Cardiac septum (tissue), 1 donor: ENCODE measurements around the gene MPP7. TPM values are rescaled to one million over a fixed set of nuclear protein-coding genes. Genes with fewer than 3 reads are reported as not detected.

Experiments used
- DNase-seq: peaks from one replicate; pipeline ENCODE4 v3.0.0-alpha.2; 2020; ENCODE audit warnings: low spot score
- intact Hi-C: fragments of 100-400 bp; cut with DNase I; formaldehyde crosslinking; loops from one replicate; pipeline ENCODE4 v1.14.0; 2022
- total RNA-seq: library from RNA; stranded (reverse); fragmentation: NEBNext Ultra II Directional; extraction: Animal tissue kit (Norgen Biotek cat#: 25700); gene quantifications from one replicate; pipeline ENCODE4 v1.2.1, GENCODE V29; 2021
- donor health status: DM: no; HTN: no; CAD: no.

MPP7 gene
- total RNA-seq, 1 donor from 2014 or later = 13.1 TPM

DNA sequence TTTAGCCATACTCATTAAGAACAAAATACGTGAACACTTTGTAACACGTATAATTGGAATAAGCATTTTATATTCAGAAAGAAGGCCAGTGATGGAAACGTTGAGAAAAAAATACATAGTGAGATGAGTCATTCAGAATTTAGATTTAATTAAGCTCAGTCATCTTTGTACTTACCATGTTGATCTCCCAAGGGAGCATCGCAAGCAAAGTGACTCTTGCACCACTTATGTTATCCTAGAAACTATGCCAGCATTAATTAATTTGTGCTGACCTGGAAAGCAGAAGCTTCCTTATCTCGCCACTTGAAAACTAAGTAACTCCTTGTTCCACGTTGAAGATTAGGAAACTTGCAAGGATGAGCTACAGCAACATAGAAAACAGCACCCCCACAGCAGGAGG, 9.7 kb upstream of the MPP7 start:
- DNase-seq = no peak
- intact Hi-C loops = no loop called here

DNA sequence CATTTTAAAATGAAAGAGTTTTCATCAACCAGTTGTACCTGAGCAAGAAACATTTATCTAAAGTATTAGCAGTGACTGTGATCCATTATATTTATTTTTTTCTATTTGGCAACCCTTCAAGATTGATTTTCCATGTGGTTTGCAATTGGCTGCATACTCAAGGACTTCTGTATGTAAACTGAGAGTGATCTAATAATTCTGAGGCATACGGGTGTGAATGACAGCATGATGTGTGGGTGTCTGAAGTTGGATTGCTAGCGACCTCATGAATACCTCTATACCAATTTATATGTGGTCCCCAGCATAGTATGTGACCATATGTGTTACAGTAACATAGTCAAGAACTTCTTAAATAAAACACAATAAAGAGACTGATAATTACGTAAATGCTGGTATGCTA, 8.2 kb upstream of the MPP7 start:
- intact Hi-C loops = no loop called here
- no peak for DNase-seq

DNA sequence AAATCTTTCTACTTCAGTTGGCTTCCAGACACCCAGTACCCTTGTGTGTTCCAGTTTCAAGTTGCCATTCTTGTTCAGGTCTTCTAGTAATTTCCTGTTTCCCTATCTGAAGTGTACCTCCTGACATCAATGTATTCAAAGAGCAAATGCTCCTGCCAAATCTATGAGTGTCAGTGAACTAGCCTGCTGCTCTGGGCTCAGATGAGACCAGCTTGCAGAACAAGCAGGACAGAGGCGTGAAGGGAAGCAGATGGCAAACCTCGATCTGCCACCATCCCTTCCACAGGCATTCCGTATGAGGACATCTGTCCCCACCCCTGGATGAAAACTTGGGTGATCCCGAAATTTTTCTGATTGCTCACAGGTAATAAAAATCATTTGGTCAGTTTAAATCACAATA, 4.4 kb upstream of the MPP7 start:
- DNase-seq = no peak
- intact Hi-C loops = no loop called here

DNA sequence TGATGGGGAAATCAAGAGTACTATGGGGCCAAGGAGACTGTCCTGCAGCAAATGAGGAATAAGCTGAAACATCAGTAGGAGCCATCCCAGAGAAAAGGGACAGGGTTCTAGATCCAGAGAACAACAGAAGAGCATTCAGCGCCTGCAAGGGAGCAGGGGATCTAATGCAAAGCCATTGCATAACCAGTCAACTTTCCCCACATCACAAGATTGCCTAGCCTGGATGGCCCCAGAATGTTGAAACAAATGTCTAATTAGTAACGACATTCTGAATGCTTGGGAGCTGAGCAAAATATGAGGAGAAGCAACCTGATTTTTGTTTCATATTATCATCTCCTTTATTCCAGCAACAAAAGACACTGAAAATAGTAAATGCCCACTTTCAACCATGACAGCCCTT, 2.7 kb upstream of the MPP7 start:
- no peak for DNase-seq
- intact Hi-C loops = no loop called here

DNA sequence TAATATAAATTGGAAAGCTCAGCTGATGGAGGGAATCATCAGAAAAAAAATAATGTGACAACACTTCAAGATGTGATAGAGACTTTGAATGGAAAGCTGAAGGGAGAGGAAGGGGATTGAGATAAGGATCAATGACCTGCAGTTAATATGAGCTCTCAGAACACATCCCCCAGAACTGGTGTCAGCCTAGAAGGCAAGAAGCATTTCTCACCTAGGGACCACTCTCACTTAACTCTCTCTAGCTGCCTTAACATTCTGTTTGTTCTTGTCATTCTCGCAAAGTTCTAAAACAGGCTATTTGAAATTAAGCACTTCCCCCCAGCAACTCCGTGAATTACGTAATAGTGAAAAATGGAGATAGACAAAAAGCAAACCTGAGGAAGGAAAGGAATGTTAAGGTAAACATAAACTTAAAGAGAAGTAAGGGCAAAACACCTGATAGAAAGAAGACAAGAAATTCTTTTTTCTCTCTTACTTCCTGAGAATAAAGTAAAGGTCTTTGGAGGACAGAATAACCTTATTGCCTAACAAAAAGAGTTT, 1.2 kb upstream of the MPP7 start:
- DNase-seq = no peak
- intact Hi-C loops = no loop called here

DNA sequence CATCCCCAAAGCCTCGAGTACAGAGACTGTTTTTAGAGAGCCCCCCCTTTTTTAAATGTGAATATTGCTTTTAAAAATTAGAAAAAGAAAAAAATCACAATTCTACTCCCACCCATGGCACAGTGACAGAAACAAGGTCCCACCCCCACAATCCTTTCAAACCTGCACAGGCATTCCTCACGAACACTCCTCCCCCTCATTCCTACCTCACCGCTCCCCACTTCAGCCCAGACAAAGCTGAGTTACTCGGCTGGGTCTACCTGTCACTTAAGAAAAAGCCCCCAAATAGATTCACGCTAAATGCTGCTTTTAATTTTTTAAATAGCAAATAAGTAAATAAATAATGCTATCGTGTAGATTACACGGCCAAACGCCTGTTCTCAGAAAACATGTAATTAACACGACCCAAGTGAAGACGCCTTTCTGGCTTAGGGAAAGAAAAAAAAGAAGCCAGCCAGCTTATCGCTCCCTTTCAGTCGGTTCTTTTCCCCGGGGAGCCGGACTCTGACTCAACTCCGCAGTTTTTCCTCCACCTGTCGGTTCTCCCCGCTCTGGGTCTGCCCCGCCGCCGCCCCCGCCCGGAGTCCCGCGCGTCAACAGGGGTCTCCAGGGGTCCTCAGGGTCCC, 739 bp downstream of the MPP7 start:
- intact Hi-C loops = loop anchor here (1.0 kb wide), 1 partner anchor 80 kb away; no protein-coding TSS in a partner anchor
- DNase-seq = no peak

DNA sequence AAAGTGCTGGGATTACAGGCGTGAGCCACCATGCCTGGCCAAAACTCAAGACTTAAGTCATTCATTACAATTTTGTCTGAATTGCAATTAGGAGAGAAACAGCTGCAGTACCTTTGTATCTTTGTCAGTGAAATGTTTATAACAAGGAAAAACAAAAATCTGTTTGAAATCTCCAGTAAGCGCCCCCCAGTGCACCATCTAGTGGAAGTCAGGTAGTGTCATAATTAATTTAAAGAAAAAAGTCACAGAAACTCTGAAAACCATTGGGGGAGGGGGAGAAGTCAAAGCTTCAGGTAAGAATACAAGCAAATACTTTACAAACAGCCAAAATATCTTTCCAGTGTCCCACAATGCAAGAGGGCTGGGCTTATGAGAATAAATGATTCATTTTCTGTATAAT, 2.8 kb downstream of the MPP7 start:
- DNase-seq = no peak
- intact Hi-C loops = no loop called here

DNA sequence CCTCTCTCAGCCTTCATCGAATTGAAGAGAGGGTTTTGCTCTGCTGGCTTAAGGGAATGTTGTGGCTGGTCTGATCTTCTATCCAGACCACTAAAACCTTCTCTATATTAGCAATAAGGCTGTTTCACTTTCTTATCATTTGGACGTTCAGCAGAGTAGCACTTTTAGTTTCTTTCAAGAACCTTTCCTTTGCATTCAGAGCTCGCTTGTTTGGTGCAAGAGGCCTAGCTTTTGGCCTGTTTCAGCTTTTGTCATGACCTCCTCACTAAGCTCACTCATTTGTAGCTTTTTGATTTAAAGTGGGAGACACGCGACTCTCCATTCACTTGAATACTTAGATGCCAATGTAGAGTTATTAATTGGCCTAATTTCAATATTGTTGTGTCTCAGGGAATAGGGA, 3.9 kb downstream of the MPP7 start:
- intact Hi-C loops = no loop called here
- DNase-seq = no peak

DNA sequence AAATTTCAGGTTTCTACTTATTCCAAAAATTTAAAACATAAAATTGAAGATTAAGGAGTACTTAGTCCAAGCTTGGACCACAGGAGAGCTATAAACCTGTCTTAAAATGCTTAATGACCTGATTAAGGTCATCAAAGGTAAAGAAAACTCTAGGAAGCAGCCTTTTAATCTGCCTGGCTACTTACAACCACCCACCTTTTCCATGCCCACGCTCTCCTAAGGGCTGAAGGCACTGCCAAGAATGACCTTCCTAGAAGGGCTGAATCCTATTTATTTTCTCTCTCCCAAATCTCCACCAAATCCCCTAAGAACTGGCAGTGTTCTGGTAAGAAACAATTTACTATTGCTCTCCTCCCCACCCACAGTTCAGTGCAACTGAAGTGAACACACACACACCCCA, 6.8 kb downstream of the MPP7 start:
- intact Hi-C loops = no loop called here
- DNase-seq = no peak

DNA sequence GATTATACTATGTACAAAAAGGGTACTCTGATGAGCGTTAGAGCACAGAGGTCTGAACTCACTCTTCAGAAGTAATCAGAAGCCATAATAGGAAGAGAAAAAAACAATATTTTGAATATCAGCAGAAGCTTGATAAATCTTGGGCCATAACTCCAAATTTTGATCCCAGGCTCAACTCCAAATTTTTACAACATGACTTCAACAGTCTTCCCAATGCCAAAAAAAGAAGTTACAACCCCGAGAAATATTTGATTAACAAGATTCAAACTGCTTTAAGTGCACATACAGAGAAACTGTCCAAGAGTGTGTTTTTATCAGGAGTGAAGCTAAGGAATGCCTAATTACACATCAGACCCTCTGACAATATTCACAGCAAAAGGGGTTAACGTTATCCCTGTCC, 7.5 kb downstream of the MPP7 start:
- intact Hi-C loops = no loop called here
- DNase-seq = no peak

DNA sequence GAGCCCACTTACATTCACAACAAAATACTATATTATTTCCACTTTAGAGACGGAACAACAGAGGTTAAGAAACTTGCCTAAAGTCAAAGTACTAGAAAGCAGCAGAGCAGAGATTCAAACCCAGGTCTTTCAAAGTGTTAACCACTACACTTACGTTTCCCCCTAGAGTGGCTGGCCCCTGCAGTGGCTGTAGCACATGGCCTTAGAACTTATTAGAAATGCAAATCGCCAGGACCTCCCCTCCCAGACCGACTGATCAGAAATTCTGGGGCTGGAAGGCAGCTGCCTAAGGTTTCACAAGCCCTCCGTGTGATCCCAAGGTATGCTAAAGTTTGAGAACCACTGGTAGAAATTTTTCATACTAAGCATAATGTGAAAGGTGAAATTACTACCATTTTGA, 8.1 kb downstream of the MPP7 start:
- intact Hi-C loops = no loop called here
- DNase-seq = no peak

DNA sequence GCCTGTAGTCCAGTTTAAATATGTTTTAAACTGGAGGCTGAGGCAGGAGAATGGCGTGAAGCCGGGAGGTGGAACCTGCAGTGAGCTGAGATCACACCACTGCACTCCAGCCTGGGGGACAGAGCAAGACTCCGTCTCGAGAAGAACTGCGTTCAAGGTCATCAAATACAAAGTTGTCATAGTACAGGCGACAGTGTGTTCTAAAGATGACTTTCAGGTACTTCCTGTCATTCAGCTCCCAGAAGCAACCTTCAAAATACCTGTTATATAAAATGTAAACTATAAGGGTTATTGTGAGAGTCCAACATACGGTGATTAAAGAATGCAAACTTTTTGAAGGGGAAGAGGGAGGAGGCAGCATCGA, 8.7 kb downstream of the MPP7 start:
- DNase-seq = no peak
- intact Hi-C loops = no loop called here

DNA sequence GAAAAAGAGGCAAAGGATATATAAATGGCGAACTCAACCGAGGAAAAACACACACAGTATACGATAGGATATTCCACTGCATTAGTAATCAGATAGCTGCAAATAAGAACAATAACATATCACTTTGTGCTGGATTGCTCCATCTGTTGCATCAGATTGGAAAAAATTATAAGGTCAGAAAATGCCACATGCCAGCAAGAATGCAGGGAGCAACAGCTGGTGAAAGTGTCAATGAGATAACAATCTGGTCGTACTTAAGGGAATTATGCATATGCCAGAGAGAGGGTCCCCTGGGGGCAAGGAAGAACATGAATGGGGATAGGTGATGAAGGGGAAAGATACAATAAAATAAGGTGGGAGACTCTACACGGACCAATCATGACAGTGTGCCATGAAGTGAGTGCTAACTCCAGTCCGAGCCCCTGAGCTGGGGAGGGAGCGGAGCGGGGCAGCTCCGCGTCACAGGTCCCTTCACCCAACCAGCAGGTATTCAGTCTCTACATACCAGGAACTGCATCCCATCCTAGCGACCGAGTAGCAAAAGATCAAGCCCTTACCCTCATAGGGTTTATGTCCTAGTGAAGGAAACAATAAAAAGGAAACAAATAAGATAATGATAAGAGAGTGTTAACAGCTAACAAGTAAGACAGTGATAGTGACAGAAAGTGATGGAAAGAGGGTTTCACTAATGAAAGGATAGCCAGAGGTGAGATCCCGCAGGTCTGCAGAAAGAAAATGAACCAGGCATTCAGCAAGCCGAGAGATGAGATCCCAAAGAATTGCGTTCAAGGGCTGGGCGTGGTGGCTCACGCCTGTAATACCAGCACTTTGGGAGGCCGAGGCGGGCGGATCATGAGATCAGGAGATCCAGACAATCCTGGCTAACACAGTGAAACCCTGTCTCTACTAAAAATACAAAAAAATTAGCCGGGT, 9.4 kb downstream of the MPP7 start:
- intact Hi-C loops = no loop called here
- DNase-seq = no peak

DNA sequence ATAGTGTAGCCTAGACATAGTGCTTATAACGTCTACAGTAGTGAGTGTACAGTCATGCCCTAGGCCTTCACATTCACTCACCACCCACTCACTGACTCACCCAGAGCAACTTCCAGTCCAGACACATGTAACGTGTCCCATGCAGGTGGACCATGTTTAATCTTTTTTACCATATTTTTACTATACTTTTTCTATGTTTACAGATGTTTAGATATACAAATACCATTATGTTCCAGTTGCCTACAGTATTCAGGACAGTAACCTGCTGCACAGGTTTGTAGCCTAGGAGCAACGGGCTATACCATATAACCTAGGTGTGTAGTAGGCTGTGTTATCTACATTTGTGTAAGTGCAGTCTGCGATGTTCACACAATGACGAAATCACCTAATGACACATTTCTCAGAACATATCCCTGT, 11.0 kb downstream of the MPP7 start:
- no peak for DNase-seq
- intact Hi-C loops = no loop called here

DNA sequence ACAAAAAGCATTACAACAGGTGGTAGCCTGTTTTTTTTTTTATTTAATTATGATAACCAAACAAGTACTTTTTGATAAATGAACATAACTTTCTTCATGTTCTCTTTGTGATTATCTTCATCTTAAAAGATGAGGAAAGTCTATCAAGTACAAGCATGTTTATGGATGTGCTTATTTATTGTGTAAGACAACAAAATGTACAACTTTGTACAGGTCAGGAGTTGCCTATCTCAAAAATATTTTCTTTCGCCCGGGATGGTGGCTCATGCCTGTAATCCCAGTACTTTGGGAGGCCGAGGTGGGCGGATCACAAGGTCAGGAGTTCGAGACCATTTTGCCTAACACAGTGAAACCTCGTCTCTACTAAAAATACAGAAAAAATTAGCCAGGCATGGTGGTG, 17.0 kb downstream of the MPP7 start:
- no peak for DNase-seq
- intact Hi-C loops = no loop called here

DNA sequence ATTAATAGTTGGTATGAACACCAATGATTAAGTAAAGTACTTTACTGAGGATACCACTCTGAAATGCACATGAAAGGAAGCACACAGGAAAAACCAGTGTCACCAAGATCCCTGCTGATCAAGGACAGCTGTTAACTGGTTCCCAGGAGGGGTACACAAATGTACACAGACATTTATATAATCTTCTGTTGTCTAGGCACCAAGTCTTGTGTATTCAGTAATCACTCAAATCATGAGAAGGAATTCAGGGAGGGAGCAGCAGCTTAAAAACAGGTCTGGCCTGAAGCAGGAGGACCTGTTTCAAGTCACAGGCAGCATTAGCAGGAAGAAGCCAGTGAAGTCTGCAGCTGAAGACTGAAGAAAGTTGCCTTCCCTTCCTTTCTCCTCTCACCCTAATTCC, 18.7 kb downstream of the MPP7 start:
- no peak for DNase-seq
- intact Hi-C loops = no loop called here

DNA sequence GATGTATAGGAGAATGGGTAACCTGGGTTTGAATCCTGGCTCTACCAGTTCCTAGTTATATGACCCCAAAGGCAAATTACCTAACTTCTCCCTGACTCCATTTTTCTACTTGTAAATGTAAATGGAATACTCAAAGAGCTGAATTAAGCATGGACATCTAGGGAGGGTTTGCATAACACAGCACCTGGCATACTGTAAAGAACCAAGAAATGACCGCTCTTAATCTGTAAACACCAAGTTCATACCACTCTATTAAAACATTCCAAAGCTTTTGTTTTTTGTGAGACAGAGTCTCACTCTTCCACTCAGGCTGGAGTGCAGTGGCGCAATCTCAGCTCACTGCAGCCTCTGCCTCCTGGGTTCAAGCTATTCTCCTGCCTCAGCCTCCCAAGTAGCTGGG, 19.6 kb downstream of the MPP7 start:
- no peak for DNase-seq
- intact Hi-C loops = no loop called here

DNA sequence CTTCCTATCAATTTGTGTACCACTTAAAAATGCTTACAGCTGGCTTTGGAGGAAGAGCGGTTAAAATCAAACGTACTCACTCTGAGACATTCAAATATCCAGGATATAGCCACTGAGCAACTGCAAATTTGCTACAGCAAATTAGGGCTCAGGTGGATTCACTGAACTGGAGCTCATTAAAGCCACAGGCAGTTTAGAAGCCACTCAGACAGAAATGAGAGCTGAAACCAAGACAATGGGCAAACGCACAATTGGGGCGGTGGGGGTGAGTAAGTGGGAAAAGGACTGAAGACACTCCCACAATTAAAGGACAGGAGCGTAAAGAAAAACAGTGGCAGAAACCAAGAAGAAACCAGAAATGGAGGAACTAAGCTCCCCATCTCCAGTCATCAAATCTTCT, 20.5 kb downstream of the MPP7 start:
- no peak for DNase-seq
- intact Hi-C loops = no loop called here

DNA sequence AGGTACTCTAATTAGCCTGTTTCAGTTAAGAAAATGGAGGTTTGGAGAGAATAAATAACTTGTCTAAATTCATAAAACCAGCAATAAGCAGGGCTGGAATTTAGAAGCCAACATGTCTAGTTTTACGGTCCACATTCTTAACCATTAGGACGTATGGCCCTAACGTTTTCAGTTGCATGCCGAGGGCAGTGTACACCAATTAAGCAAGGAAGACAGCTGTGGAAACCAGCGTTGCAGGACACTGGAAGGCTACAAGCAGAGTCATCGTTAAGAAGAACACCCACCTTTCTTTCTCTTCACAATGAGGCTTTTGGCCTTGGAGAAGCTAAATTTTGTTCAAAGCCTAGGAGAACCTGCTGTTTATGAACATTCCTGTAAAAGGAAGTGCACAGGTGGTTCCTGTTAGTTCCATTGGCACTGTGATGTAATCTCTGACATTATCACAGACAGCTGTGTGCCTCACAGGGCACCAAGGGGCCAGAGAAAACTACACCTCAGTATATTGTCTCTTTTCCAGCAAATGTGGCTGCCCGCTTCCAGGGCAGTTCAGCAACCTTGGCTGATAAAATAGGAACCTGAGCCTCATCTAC, 21.0 kb downstream of the MPP7 start:
- intact Hi-C loops = no loop called here

DNA sequence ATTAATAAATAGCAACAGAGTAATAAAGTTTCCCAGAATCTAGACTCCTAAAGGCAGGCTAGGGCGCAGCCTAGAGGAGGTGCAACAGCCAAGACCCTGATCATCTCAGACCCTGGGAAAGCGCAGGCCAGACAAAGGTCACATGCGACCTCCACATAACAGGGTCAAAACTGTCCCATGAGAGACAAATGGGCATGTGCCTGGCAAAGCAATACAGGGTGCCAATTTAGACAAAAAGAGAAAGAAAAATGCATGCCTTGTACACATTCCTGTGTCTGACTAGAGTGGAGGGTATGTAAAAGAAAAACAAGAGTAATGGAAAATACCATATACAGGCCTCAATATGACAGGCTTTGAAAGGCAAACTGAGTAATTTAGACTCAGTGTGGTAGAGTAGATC, 22.2 kb downstream of the MPP7 start:
- no peak for DNase-seq
- intact Hi-C loops = no loop called here

More for the DNA sequence above, 21.0 kb downstream of the MPP7 start:
- no peak for DNase-seq

DNA sequence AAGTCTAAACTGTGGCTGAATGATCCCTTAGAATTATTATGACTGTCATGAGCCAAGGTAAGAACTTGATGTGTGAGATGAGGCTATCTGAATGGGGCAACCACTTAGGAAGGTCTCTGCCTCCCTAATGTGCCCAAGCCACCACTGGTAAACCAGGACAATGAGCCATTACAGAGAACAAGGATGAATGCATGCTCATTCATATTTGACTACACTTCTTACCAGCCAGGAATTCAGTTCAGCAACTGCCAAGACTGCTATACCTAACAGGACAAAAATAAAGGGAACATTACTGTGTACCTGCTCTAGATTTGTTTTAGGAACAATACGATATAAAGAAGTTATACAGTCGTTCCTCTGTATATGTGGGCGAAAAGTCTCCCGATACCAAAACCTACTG, 23.0 kb downstream of the MPP7 start:
- DNase-seq = no peak
- intact Hi-C loops = no loop called here
